K562 (cell line): ENCODE data around the gene CCDC71L. TPM values are rescaled to one million over a fixed set of nuclear protein-coding genes. Genes with fewer than 3 reads are reported as not detected.

Source experiments
- CBX3 ChIP-seq, 2 experiments: IDR thresholded peaks; 1 replicate in 1 of 2; 2 replicates in 1 of 2; pipeline ENCODE4 v1.6.1; 2012; ENCODE audit warnings: inconsistent platforms in 2 of 2, low read length in 2 of 2, borderline replicate concordance in 1 of 2, control low read depth in 1 of 2
- HNRNPL ChIP-seq: fragments of 200-400 bp; formaldehyde crosslinking; IDR thresholded peaks from 2 replicates; pipeline ENCODE4 v1.6.1; 2017; ENCODE audit warnings: low read depth, mild to moderate bottlenecking, low read length
- LARP7 ChIP-seq: fragments of 450-650 bp; IDR thresholded peaks from 2 replicates; pipeline ENCODE4 v1.6.1; 2016
- MTA3 ChIP-seq: fragments of 450-650 bp; formaldehyde crosslinking; IDR thresholded peaks from 2 replicates; pipeline ENCODE4 v1.6.1; 2017; ENCODE audit warnings: mild to moderate bottlenecking, borderline replicate concordance
- SIN3A ChIP-seq, 2 experiments: fragments of 150-350 bp in 1 of 2; IDR thresholded peaks; 2 replicates each; pipeline ENCODE4 v1.6.1; 2011 to 2016; ENCODE audit warnings: borderline replicate concordance in 2 of 2, low read depth in 2 of 2, low read length in 2 of 2, mild to moderate bottlenecking in 2 of 2, moderate library complexity in 2 of 2; ENCODE audit not compliant: control insufficient read depth in 1 of 2
- ZBTB34 ChIP-seq: fragments of 250-450 bp; sonication (Bioruptor Pico); IDR thresholded peaks from 2 replicates; pipeline ENCODE4 v1.8.0; 2021; ENCODE audit warnings: mild to moderate bottlenecking, moderate library complexity
- ZBTB9 ChIP-seq: fragments of 450-650 bp; formaldehyde crosslinking; IDR thresholded peaks from 2 replicates; pipeline ENCODE4 v1.4.0; 2020; ENCODE audit warnings: mild to moderate bottlenecking, moderate library complexity
- ZHX1 ChIP-seq: fragments of 150-350 bp; conservative IDR thresholded peaks from 2 replicates; pipeline ENCODE4 v1.6.1; 2014; ENCODE audit warnings: low read length
- ZNF197 ChIP-seq: fragments of 200-800 bp; sonication (Bioruptor generic); IDR thresholded peaks from 2 replicates; pipeline ENCODE4 v1.6.1; 2016; ENCODE audit warnings: low read depth, missing genetic modification characterization, missing compliant biosample characterization
- polyA plus RNA-seq, 8 experiments: library from polyadenylated mRNA; depleted of rRNA in 4 of 8; stranded (reverse) in 5 of 8; unstranded in 3 of 8; fragments of >200 nt; fragmentation: Nextera tagmentation in 2 of 8; fragmentation: Illumina TruSeq in 1 of 8; extraction: Ambion mirVana in 2 of 8; extraction: Trizol in 1 of 8; gene quantifications; 2 replicates each; pipeline versions ENCODE4 v1.2.1 to v1.2.3, GENCODE V29; 2011 to 2014; ENCODE audit warnings: inconsistent platforms in 1 of 8, missing spikeins in 1 of 8
- total RNA-seq, 7 experiments: library from RNA; depleted of rRNA in 6 of 7; stranded (reverse); fragments of >200 nt in 6 of 7; fragmentation: Illumina TruSeq in 2 of 7; extraction: Trizol in 2 of 7; gene quantifications; 2 replicates each; pipeline versions ENCODE4 v1.2.1 to v1.2.3, GENCODE V29; 2011 to 2021; ENCODE audit warnings: low replicate concordance in 1 of 7

Gene CCDC71L
- total and polyA plus RNA-seq, 9 of the 15 experiments (the other 6 are each of a cell fraction or from before 2014, with no cell fraction given), result 5.7 to 108 (median 25.4) TPM

DNA sequence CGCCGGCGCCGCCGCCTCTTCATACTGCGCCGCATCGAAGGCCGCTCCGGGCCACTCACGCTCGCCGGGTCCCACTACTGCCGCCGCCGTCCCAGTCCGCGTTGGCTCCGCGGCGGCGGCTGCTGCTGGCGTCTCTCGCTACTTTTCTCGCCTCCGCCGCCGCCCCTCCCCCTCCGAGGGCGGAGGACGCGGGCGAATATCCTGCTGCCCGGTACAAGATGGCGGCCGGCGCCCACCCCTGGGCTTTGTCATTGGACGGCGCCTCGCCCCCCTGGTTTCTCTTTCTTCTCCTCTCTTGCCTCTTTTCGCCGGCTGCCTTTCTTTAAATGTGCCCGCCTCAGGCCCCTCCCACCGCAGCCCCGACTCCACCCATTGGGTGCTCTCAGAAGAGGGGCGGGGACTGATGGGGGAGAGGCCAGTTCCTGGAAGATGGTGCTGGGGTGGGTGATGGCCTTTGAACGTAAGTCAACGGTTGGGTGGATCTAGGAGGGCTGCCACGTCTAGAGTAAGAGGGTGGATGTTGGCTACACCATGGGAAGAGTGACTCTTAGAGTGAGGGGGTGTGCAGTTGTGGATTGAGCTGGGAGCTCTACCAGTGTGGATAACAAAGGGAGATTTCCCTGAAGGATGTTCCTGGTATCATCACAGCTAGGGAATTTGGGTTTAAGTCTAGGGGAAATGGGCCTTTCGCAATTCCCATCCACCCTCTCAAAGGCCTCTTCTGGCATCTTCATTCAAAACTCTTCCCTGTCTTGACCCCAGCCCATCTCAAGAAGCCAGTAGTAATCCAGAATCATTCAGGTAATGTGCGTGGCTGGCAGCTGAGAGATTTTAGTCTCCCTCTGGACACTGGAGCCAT lies at the start of gene CCDC71L (continued):
- TF ChIP-seq SIN3A (IDR thresholded peaks at IDR 0.05; ENCODE audit: borderline replicate concordance in 2 of 2, control insufficient read depth in 1 of 2, low read depth in 2 of 2, low read length in 2 of 2) (peak in 1 of 2 experiments; percentile 52; a peak in 1 of 4 replicates), CBX3 (IDR thresholded peaks at IDR 0.05; ENCODE audit: borderline replicate concordance in 1 of 2, low read length in 2 of 2) (no peak; a peak in 1 of 3 replicates), MTA3 (peak; percentile 88; the same call in 1 of the 2 replicates), HNRNPL (peak; percentile 83; the same call in 1 of the 2 replicates), LARP7 (peak; percentile 77; the same call in 1 of the 2 replicates), ZBTB9 (CRISPR knock-in tag) (peak; percentile 94; the same call in 1 of the 2 replicates), ZHX1 (peak; percentile 73; the same call in 1 of the 2 replicates), ZBTB34 (CRISPR knock-in tag) (no peak), ZNF197 (CRISPR knock-in tag) (0 out of 2 replicates have a peak, but pooled peaks have one; percentile 71)
